NCI-H146 treated with DMSO at 0.1 percent for 48 hours (cell line): Measurements from ENCODE around the gene PLVAP.

Experiments
- DNase-seq: peaks from one replicate; lab custom pipeline; 2025; ENCODE audit not compliant: unreplicated experiment; lab: John Stamatoyannopoulos, UW

Gene PLVAP

GRCh38 chr19:17336872-17337674, 40.1 kb downstream of the PLVAP start, which contains the start of gene GTPBP3:
TSS of gene GTPBP3 (plus strand) at chr19:17337553. CDS start at chr19:17337612, 59 bp downstream.
- peak; percentile 99 for DNase-seq

- no peak for DNase-seq
Observed at GRCh38 chr19:17335575-17335974, 41.6 kb downstream of the PLVAP start.

GRCh38 chr19:17334414-17335409, 42.4 kb downstream of the PLVAP start, which contains the start of gene ANO8:
TSS of gene ANO8 (minus strand) at chr19:17334855. CDS start at chr19:17334670, 185 bp downstream.
- DNase-seq = peak; percentile 91

DNA sequence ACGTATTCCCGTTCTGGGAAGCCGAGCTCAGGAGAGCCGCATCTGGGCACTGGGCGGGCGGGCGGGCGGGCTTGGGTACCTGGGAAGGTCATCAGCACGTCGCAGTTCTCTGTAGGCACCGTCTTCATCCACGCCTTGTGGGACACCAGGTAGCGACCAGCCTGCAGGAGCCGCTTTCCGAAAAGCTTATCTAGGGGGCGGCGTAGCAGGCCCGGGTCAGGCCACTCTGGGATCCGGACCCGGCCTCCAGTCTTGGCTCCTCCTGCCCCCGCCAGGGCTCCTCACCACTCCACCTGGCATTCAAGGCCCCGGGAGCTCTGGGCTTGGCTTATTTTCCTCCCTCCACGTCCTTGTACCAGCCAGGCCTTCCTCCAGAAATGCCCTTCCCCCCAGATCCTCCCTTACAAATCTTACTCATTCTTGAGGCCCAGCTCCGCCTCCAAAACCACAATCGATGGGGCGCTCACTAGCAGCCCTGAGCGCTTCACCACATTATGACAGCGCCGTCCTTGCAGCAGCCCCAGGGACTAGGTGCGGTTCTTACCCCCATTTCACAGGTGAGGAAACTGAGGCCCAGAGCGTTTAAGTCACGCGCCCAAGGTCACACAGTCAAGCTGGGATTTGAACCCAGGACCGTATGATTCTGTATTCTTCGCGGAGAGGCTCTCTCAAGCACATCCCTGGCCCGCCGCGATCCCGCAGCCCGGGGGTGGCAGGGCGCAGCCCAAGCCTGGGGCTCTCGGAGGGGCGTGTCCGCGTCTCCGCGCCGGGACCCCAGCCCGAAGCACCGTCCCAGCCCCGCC, 43.3 kb downstream of the PLVAP start:
- DNase-seq = no peak

DNA sequence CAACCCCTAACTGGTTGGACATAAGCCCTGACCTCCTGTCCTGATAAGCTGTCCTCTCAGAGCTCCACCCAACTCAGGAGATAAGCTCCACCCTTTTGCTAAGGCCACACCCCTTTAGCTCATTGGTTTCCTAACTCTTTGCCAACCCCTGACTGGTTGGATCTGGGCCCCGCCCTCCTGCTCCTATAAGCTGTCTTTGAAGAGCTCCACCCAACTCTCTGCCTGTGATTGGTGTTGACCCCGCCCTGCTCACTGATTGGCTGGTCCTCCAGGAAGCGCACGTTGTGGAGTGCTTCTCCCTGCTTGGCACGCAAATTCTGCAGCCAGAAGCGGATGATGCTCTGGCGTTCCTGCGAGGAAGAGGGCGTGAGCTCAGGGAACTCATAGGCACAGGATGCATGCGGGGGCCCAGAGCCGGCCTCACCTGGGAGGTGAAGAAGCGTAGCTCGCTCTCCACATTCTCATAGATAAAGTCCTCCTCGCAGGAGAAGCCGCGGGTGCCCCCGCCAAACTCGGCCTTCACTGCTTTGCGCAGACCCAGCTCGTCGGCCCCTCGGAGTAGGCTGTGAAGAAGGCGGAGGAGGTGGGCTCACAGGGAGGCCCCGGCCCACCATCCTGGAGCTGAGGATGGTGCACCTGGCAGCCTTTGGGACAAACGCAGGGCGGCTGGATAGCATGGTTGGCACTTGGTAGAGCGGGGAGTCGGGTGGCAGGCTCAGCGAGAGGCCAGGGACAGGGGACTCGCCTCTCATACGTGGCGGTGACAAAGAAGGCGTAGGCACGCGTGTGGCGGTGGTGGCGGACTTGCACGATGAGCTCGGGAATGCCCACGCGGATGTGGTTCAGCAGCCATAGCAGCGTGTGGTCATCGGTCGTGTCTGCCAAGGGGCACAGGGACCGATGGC, 44.2 kb downstream of the PLVAP start:
- DNase-seq = peak; percentile 41

GRCh38 chr19:17332360-17332676, 44.8 kb downstream of the PLVAP start:
- DNase-seq = no peak

GRCh38 chr19:17331045-17331558, 46.0 kb downstream of the PLVAP start:
- peak; percentile 10 for DNase-seq

DNA sequence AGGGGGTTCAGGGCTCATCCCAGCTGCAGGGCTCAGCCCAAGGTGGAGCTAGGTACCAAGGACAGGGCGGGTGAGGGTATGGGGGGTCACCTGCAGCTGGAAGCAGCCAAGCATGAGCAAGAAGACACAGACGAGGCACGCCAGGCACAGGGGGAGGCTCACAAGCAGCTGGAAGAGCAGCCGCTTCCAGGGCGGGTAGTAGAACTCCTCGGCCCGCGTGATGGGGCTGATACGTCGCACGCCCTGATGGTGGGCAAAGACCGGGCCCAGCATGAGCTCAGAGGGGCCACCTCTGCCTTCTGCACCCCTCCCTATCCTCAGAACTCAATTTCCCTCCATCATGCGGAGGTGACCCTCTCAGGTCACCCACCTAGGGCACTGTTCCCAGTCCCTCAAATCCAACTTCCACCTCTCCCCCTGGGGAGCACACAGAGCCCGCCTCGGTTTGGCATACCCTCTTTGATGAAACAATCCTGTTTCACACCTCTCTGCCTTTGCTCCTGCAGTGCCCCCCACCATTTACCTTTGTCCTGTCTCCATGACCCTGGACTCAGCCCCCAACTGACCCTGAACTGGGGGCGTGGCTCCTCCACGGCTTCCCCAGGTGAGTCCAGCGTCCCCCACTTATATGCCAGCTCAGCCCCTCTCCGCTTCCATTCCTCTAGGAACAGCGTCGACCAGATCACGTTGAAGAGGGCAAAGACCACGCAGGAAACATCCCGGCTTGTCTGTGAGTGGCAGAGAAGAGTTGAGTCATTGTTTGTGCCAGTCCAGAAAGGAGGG, 46.7 kb downstream of the PLVAP start:
- DNase-seq = no peak

GRCh38 chr19:17329366-17330261, 47.5 kb downstream of the PLVAP start:
- DNase-seq = no peak

DNA sequence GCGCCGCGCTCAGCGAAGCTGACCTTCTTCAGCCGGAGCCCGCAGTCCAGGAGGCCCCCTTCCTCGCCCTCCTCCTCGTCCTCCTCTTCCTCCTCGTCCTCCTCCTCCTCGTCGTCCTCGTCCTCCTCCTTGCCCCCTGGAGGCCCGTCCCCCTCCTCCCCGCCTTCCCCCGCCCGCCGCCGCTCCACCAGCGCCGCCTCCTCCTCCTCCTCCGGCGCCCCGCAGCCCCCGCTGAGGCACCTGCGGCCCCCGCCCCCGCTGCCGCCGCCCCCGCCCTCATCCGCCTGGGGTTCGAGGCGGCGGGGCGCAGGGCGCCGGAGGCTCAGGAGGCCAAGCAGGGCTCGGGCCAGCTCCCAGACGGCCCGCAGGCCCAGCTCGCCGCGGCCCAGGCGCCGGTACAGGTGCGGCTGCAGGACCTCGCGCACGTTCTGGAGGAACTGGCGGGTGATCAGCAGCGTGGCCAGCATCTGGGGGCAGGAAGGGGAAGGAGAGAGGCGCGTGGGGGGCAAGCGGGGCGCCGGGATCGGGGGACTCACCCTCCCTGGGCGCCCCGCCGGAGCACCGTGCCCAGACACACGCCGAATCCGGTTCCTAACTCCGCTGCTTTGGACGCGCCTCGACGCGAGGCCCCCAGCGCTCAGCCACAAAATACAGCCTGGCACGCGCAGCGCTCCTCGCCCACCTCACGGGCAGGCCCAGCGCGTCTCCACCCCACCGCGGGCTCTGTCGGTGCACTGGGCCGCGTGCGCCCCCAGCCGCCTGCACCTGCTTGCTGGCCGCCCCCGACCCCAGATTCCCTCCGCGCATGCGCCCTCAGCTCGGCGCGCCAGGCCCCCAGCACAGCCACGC, 48.4 kb downstream of the PLVAP start:
- no peak for DNase-seq

DNA sequence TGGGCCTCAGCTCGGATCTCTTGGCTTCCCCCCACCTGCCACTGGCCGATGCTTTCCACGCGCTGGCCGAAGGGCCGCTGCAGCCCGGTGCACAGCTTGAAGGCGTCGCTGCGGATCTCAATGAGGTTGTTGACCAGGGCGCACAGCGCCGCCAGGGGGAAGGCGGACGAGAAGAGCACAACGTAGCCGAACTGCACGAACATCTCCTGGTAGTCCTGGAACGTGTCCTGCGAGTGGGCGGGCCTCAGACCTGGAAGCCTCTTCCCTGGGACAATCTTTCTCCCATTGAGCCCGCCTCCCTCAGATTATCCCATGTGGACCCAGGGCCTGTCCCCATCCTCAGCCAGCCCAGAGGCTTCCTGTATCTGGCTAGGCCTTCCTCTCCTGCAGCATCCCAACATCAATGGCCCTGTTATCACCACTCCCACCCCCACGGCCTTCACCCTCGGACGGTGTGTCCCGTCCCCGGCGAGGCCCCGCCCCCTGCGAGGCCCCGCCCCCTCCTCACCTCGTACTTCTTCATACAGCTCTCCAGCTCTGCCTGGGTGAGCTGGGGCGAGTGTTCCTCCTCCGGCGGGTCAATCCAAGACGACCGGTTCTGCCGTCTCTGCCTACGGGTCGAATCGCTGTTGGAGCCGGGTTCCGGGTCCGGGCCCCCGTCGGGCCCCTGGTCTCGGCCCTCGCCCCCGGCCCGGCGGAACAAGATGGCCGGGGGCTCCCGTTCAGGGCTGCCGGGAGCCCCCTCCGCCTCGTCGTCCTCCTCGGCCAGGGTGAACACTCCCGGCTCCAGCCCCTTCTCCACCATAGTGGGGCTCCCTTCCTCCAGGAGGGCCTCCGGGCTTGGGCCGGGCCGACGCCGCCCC, 49.3 kb downstream of the PLVAP start:
- peak; percentile 82 for DNase-seq

- DNase-seq = peak; percentile 67
Observed at GRCh38 chr19:17327068-17327653, 50.0 kb downstream of the PLVAP start.

GRCh38 chr19:17326595-17326966, 50.6 kb downstream of the PLVAP start:
- DNase-seq = no peak

- DNase-seq = no peak
Observed at GRCh38 chr19:17325881-17326594, 51.1 kb downstream of the PLVAP start.

- no peak for DNase-seq
Observed at GRCh38 chr19:17325133-17325532, 52.0 kb downstream of the PLVAP start.
